Psoas muscle (tissue), 8 donors: ENCODE measurements around the gene PDCL2. TPM values are rescaled to one million over a fixed set of nuclear protein-coding genes. Genes with fewer than 3 reads are reported as not detected.

Experiments used
- ATAC-seq, 4 donors: fragments of 200-7000 bp; cut with Tn5 transposase; one replicate each; pipeline ENCODE4 v1.9.1; 2020; ENCODE audit warnings: moderate library complexity in 3 of 4, mild to moderate bottlenecking in 2 of 4
- DNase-seq, 2 donors: peaks; one replicate each; pipeline ENCODE4 v3.0.0-alpha.2; 2020
- H3K27ac ChIP-seq: fragments of 200-600 bp; one replicate; pipeline ENCODE4 v1.8.0; 2022
- H3K27me3 ChIP-seq, 3 donors: fragments of 200-600 bp in 1 of 3; one replicate each; pipeline versions ENCODE4 v1.6.1 to v1.8.0; 2013 to 2022; ENCODE audit warnings: low read length in 2 of 3, mild to moderate bottlenecking in 2 of 3, moderate library complexity in 1 of 3; ENCODE audit not compliant: insufficient read depth in 3 of 3
- H3K36me3 ChIP-seq, 2 donors: fragments of 200-600 bp in 1 of 2; one replicate each; pipeline versions ENCODE4 v1.6.1 to v1.8.0; 2013 to 2022; ENCODE audit warnings: low read depth in 1 of 2, mild to moderate bottlenecking in 1 of 2, moderate library complexity in 1 of 2; ENCODE audit not compliant: insufficient read depth in 1 of 2
- H3K4me1 ChIP-seq: fragments of 200-600 bp; one replicate; pipeline ENCODE4 v1.8.0; 2022
- H3K4me3 ChIP-seq: fragments of 200-600 bp; one replicate; pipeline ENCODE4 v1.8.0; 2022; ENCODE audit warnings: mild to moderate bottlenecking
- H3K9me3 ChIP-seq: fragments of 200-600 bp; one replicate; pipeline ENCODE4 v1.8.0; 2022
- CTCF ChIP-seq: fragments of 200-600 bp; IDR thresholded peaks from one replicate; pipeline ENCODE4 v1.8.0; 2022; ENCODE audit warnings: antibody characterized with exemption
- WGBS, 3 donors: extraction: QIAGEN DNeasy Blood & Tissue Kit; methylation state at CpG; one replicate each; pipeline versions ENCODE4 v1.1.6 to v1.1.7; 2013; 5-methylcytosine and 5-hydroxymethylcytosine counted together
- intact Hi-C, 2 donors: fragments of 100-400 bp; cut with DNase I; formaldehyde crosslinking; loops; one replicate each; pipeline versions ENCODE4 v1.11.0 to v1.14.2; 2022
- long read RNA-seq, 2 donors: library from polyadenylated mRNA; unstranded; transcript quantifications; one replicate each; pipeline ENCODE4 v2.0.0, GENCODE V29; 2021
- polyA plus RNA-seq, 3 donors: library from polyadenylated mRNA; stranded (reverse); fragments of 200-250 nt; gene quantifications; one replicate each; pipeline ENCODE4 v1.2.3, GENCODE V29; 2013
- total RNA-seq, 4 donors: library from RNA; stranded (reverse); fragmentation: NEBNext Ultra II Directional in 2 of 4; extraction: Animal tissue kit (Norgen Biotek cat#: 25700) in 2 of 4; gene quantifications; one replicate each; pipeline versions ENCODE4 v1.2.1 to v1.2.4, GENCODE V29; 2021 to 2023
- donor health status: healthy with polysubstance abuse.
- donor health status: DM: no; HTN: no; CAD: no; lungs with moderate emphysema.
- donor health status: Bipolar disorder and iron deficiency.
- donor health status: healthy.
- donor health status: DM: yes; HTN: yes; CAD: no.
- donor health status: DM: no; HTN: no; CAD: no.
- donor health status: DM: no; HTN: no; CAD: no.
- donor health status: DM: yes; HTN: yes; CAD: no.

The PDCL2 gene
- total RNA-seq (not detected), polyA plus RNA-seq (not detected)
- long read RNA-seq, donor 1: 0 reads
- long read RNA-seq, donor 2: 0 reads

- Histone ChIP-seq H3K9me3 (peaks cover 2% of the 10 kb centered on the region), H3K27ac (no peak within 1 kb of the TSS), H3K36me3 (no peaks in the 10 kb centered on the region), H3K27me3 (no peaks in the 10 kb centered on the region), H3K4me1 (no peaks in the 10 kb centered on the region), H3K4me3 (no peak within 1 kb of the TSS)
- DNase-seq: peak in 1 of 2 donors; percentile 10
- no peak for TF ChIP-seq CTCF
- 90 to 96% (median 92%) methylated on average over 24 of the region's 24 CpGs for WGBS, 3 donors
- intact Hi-C loops: no loop called here
- ATAC-seq: no peak
These were observed at the start of gene PDCL2 for GRCh38 chr4:55592014-55592413. TSS of gene PDCL2 (minus strand) at chr4:55592245. CDS start at chr4:55592109, 136 bp downstream.

- 20 to 33% (median 23%) methylated on average over 12 of the region's 12 CpGs for WGBS, 3 donors
These were observed 45.3 kb upstream of the PDCL2 start for GRCh38 chr4:55637272-55637820.

GRCh38 chr4:55636656-55636999, 44.6 kb upstream of the PDCL2 start:
- ATAC-seq: no peak
- intact Hi-C loops: no loop called here
- no peak for DNase-seq

More at GRCh38 chr4:55637272-55637820, 45.3 kb upstream of the PDCL2 start:
- DNase-seq: no peak
- Histone ChIP-seq H3K4me1 (peaks cover 7% of the 10 kb centered on the region), H3K36me3 (no peaks in the 10 kb centered on the region), H3K27me3 (peaks cover 3 to 59% (median 5%) of the 10 kb centered on the region in 3 donors), H3K27ac (no peak overlapping the region), H3K4me3 (no peak overlapping the region), H3K9me3 (no peaks in the 10 kb centered on the region)
- intact Hi-C loops: no loop called here
- ATAC-seq: no peak
- TF ChIP-seq CTCF: no peak

GRCh38 chr4:55635741-55636655, 44.0 kb upstream of the PDCL2 start, which contains the start of gene NMU:
TSS of gene NMU (minus strand) at chr4:55636298. CDS start at chr4:55636192, 106 bp downstream.
- DNase-seq: peak; percentile 19 to 55
- H3K36me3 ChIP-seq: no peaks in the 10 kb centered on the region
- intact Hi-C loops: no loop called here
- WGBS, 3 donors: 0 to 2% (median 0%) methylated on average over 49 to 80 of the region's 80 CpGs
- H3K9me3 ChIP-seq: no peaks in the 10 kb centered on the region
- peak; percentile 53 to 68 (median 58) for ATAC-seq
- TF ChIP-seq CTCF: peak; percentile 5
- H3K4me3 ChIP-seq: peak within 1 kb of the TSS; percentile 58
- peaks cover 3 to 59% (median 5%) of the 10 kb centered on the region in 3 donors for H3K27me3 ChIP-seq
- H3K27ac ChIP-seq: no peak within 1 kb of the TSS
- H3K4me1 ChIP-seq: peaks cover 7% of the 10 kb centered on the region

More at GRCh38 chr4:55636656-55636999, 44.6 kb upstream of the PDCL2 start:
- Histone ChIP-seq H3K4me1 (peaks cover 7% of the 10 kb centered on the region), H3K4me3 (peak overlapping the region; percentile 58), H3K27me3 (peaks cover 3 to 59% (median 5%) of the 10 kb centered on the region in 3 donors), H3K27ac (no peak overlapping the region), H3K9me3 (no peaks in the 10 kb centered on the region), H3K36me3 (no peaks in the 10 kb centered on the region)
- WGBS, 3 donors: 9 to 12% (median 9%) methylated on average over 7 of the region's 7 CpGs
- no peak for TF ChIP-seq CTCF
